HepG2 (cell line): ENCODE data around the gene VAV2. TPM values are rescaled to one million over a fixed set of nuclear protein-coding genes. Genes with fewer than 3 reads are reported as not detected.
A peak's percentile ranks its signal among the peaks of the same experiment; 100 is the strongest.

Experiments used
- BHLHE40 ChIP-seq: IDR thresholded peaks from 2 replicates; pipeline ENCODE4 v1.6.1; 2011; ENCODE audit warnings: low read length, improper control_type of control experiment
- CENPX ChIP-seq: sonication (generic); formaldehyde crosslinking; IDR thresholded peaks from 2 replicates; pipeline ENCODE4 v1.9.0; 2021; ENCODE audit warnings: mild to moderate bottlenecking, missing genetic modification reagents, moderate library complexity
- CREB3 ChIP-seq: sonication (generic); formaldehyde crosslinking; IDR thresholded peaks from 2 replicates; pipeline ENCODE4 v1.5.0; 2020; ENCODE audit warnings: missing genetic modification reagents
- CREM ChIP-seq, 2 experiments: sonication (generic) in 1 of 2; formaldehyde crosslinking in 1 of 2; IDR thresholded peaks; 2 replicates each; pipeline versions ENCODE4 v1.4.0 to v1.6.1; 2016 to 2020; ENCODE audit warnings: antibody characterized with exemption in 1 of 2, mild to moderate bottlenecking in 1 of 2, missing genetic modification reagents in 1 of 2
- CSRNP2 ChIP-seq: sonication (generic); formaldehyde crosslinking; conservative IDR thresholded peaks from 2 replicates; pipeline ENCODE4 v1.8.0; 2022; ENCODE audit warnings: low read depth, missing genetic modification reagents
- DNMT3B ChIP-seq: conservative IDR thresholded peaks from 2 replicates; pipeline ENCODE4 v1.6.1; 2016; ENCODE audit warnings: missing biosample characterization, control low read depth
- EEA1 ChIP-seq: sonication (generic); formaldehyde crosslinking; IDR thresholded peaks from 2 replicates; pipeline ENCODE4 v1.5.1; 2020; ENCODE audit warnings: mild to moderate bottlenecking, missing genetic modification reagents, borderline replicate concordance
- ERF ChIP-seq: IDR thresholded peaks from 2 replicates; pipeline ENCODE4 v1.6.1; 2018; ENCODE audit warnings: missing biosample characterization, missing genetic modification reagents
- KLF9 ChIP-seq: IDR thresholded peaks from 2 replicates; pipeline ENCODE4 v1.6.1; 2016; ENCODE audit warnings: low read depth
- MNT ChIP-seq: fragments of 450-650 bp; IDR thresholded peaks from 2 replicates; pipeline ENCODE4 v1.6.1; 2016
- NFKB2 ChIP-seq: sonication (generic); formaldehyde crosslinking; IDR thresholded peaks from 2 replicates; pipeline ENCODE4 v1.4.0; 2020; ENCODE audit warnings: missing genetic modification reagents, borderline replicate concordance
- PAWR ChIP-seq: sonication (generic); formaldehyde crosslinking; IDR thresholded peaks from 2 replicates; pipeline ENCODE4 v1.4.0; 2020; ENCODE audit warnings: missing genetic modification reagents, mild to moderate bottlenecking, borderline replicate concordance
- REST ChIP-seq, 2 experiments: IDR thresholded peaks; 2 replicates each; pipeline ENCODE4 v1.6.1; 2011 to 2012; ENCODE audit warnings: low read length in 2 of 2, borderline replicate concordance in 1 of 2, low read depth in 1 of 2, mild to moderate bottlenecking in 1 of 2, moderate library complexity in 1 of 2
- SAFB2 ChIP-seq: sonication (generic); formaldehyde crosslinking; IDR thresholded peaks from 2 replicates; pipeline ENCODE4 v1.5.1; 2020; ENCODE audit warnings: missing genetic modification reagents, low read depth, mild to moderate bottlenecking, borderline replicate concordance
- SNAPC2 ChIP-seq: sonication (generic); formaldehyde crosslinking; IDR thresholded peaks from 2 replicates; pipeline ENCODE4 v1.8.1; 2022; ENCODE audit warnings: mild to moderate bottlenecking, missing genetic modification reagents
- SP4 ChIP-seq: sonication (generic); formaldehyde crosslinking; IDR thresholded peaks from 2 replicates; pipeline ENCODE4 v1.8.1; 2023; ENCODE audit warnings: mild to moderate bottlenecking, missing genetic modification reagents
- TEAD2 ChIP-seq: sonication (generic); formaldehyde crosslinking; IDR thresholded peaks from 2 replicates; pipeline ENCODE4 v1.9.0; 2021; ENCODE audit warnings: missing genetic modification reagents
- ZFP36 ChIP-seq: fragments of 150-350 bp; IDR thresholded peaks from 2 replicates; pipeline ENCODE4 v1.6.1; 2018; ENCODE audit warnings: borderline replicate concordance, low read length, low read depth; ENCODE audit not compliant: partially characterized antibody
- ZNF556 ChIP-seq: sonication (generic); formaldehyde crosslinking; IDR thresholded peaks from 2 replicates; pipeline ENCODE4 v1.4.0; 2020; ENCODE audit warnings: mild to moderate bottlenecking, missing genetic modification reagents, borderline replicate concordance
- ZNF572 ChIP-seq: sonication (generic); formaldehyde crosslinking; IDR thresholded peaks from 2 replicates; pipeline ENCODE4 v1.5.1; 2020; ENCODE audit warnings: mild to moderate bottlenecking, missing genetic modification reagents
- ZNF605 ChIP-seq: sonication (generic); formaldehyde crosslinking; IDR thresholded peaks from 2 replicates; pipeline ENCODE4 v1.8.0; 2022; ENCODE audit warnings: mild to moderate bottlenecking, missing genetic modification reagents
- ZSCAN29 ChIP-seq: sonication (generic); formaldehyde crosslinking; conservative IDR thresholded peaks from 2 replicates; pipeline ENCODE4 v1.4.0; 2020; ENCODE audit warnings: mild to moderate bottlenecking, missing genetic modification reagents
- ZSCAN30 ChIP-seq: sonication (generic); formaldehyde crosslinking; IDR thresholded peaks from 2 replicates; pipeline ENCODE4 v1.5.0; 2020; ENCODE audit warnings: mild to moderate bottlenecking, missing genetic modification reagents
- polyA plus RNA-seq, 8 experiments: library from polyadenylated mRNA; depleted of rRNA in 3 of 8; stranded (reverse) in 7 of 8; unstranded in 1 of 8; fragments of >200 nt; fragmentation: Illumina TruSeq in 4 of 8; extraction: Trizol in 4 of 8; gene quantifications; 2 replicates each; pipeline versions ENCODE4 v1.2.1 to v1.2.3, GENCODE V29; 2011 to 2016; ENCODE audit warnings: low read depth in 4 of 8, missing spikeins in 1 of 8, mixed read lengths in 1 of 8; ENCODE audit not compliant: insufficient read depth in 1 of 8
- total RNA-seq, 5 experiments: library from RNA; depleted of rRNA; stranded (reverse); fragments of >200 nt; fragmentation: Illumina TruSeq; extraction: Trizol; gene quantifications; 2 replicates each; pipeline ENCODE4 v1.2.3, GENCODE V29; 2016; ENCODE audit warnings: low read depth in 1 of 5

VAV2 gene
- total and polyA plus RNA-seq, 2 of the 13 experiments (the other 11 are each of a cell fraction or from before 2014, with no cell fraction given) = 22.5 to 22.9 TPM

- TF ChIP-seq ZFP36 (no peak), ZSCAN30 (CRISPR knock-in tag) (no peak), NFKB2 (CRISPR knock-in tag) (peak; percentile 58; the same call in 1 of the 2 replicates), ERF (CRISPR knock-in tag) (peak; percentile 53; the same call in 1 of the 2 replicates), TEAD2 (CRISPR knock-in tag) (no peak), CREB3 (CRISPR knock-in tag) (no peak), MNT (peak; percentile 33; the same call in 1 of the 2 replicates), ZSCAN29 (peak; percentile 70; the same call in 1 of the 2 replicates), ZNF556 (CRISPR knock-in tag) (peak; percentile 95), SP4 (CRISPR knock-in tag) (peak; percentile 74), BHLHE40 (peak; percentile 24; the same call in 1 of the 2 replicates), PAWR (CRISPR knock-in tag) (0 out of 2 replicates have a peak, but pooled peaks have one; percentile 63), KLF9 (CRISPR knock-in tag) (0 out of 2 replicates have a peak, but pooled peaks have one; percentile 85), ZNF605 (CRISPR knock-in tag) (peak; percentile 53; the same call in 1 of the 2 replicates), CREM (IDR thresholded peaks at IDR 0.05) (no peak), CREM (CRISPR knock-in tag; IDR thresholded peaks at IDR 0.05) (no peak), DNMT3B (CRISPR knock-in tag) (no peak), REST (IDR thresholded peaks at IDR 0.05; ENCODE audit: borderline replicate concordance in 1 of 2, low read depth in 1 of 2, low read length in 2 of 2) (no peak), CSRNP2 (CRISPR knock-in tag) (no peak), SAFB2 (CRISPR knock-in tag) (no peak; the same call in 1 of the 2 replicates), EEA1 (CRISPR knock-in tag) (no peak), ZNF572 (CRISPR knock-in tag) (no peak), SNAPC2 (CRISPR knock-in tag) (no peak), CENPX (CRISPR knock-in tag) (no peak)
Measured at GRCh38 chr9:133768859-133769510, 223.1 kb downstream of the VAV2 start (continued).
